ENCODE measurements around the gene CPB2.

The CPB2 gene

GRCh38 chr13:46104868-46105267 lies at the start of gene CPB2:
Gene CPB2 (minus strand): TSS chr13:46105033. CDS start chr13:46105009, 24 bp downstream.
- no peak for DNase-seq
- intact Hi-C loops (cut with DNase I) = no loop called here

- DNase-seq = no peak
- intact Hi-C loops (cut with DNase I) = no loop called here
Observed at GRCh38 chr13:46154136-46154801, 49.4 kb upstream of the CPB2 start.

- no peak for DNase-seq
- intact Hi-C loops (cut with DNase I) = no loop called here
Observed at GRCh38 chr13:46152627-46153328, 47.9 kb upstream of the CPB2 start.

- no peak for DNase-seq
- intact Hi-C loops (cut with DNase I) = no loop called here
Observed at GRCh38 chr13:46150134-46150693, 45.4 kb upstream of the CPB2 start.

- DNase-seq = no peak
- intact Hi-C loops (cut with DNase I) = loop anchor here (10.0 kb wide), 1 partner anchor 175 kb away; no protein-coding TSS in a partner anchor
Observed at GRCh38 chr13:46149272-46150133, 44.7 kb upstream of the CPB2 start.

GRCh38 chr13:46146898-46147297 lies 42.1 kb upstream of the CPB2 start:
- DNase-seq = peak in 7 of 10 donors; percentile 13 to 86 (median 40)
- intact Hi-C loops (cut with DNase I) = loop anchor here (10.0 kb wide), 1 partner anchor 178 kb away; no protein-coding TSS in a partner anchor

- DNase-seq = no peak
- intact Hi-C loops (cut with DNase I) = loop anchor here (10.0 kb wide), 1 partner anchor 179 kb away; no protein-coding TSS in a partner anchor
Observed at GRCh38 chr13:46145950-46146349, 41.1 kb upstream of the CPB2 start.

GRCh38 chr13:46145135-46145534 lies 40.3 kb upstream of the CPB2 start:
- DNase-seq = no peak
- intact Hi-C loops (cut with DNase I) = loop anchor here (10.0 kb wide), 1 partner anchor 180 kb away; no protein-coding TSS in a partner anchor

GRCh38 chr13:46143184-46143701 lies 38.4 kb upstream of the CPB2 start:
- intact Hi-C loops (cut with DNase I) = loop anchor here (10.0 kb wide), 1 partner anchor 182 kb away; no protein-coding TSS in a partner anchor
- no peak for DNase-seq

GRCh38 chr13:46142776-46143175 lies 37.9 kb upstream of the CPB2 start:
- intact Hi-C loops (cut with DNase I) = loop anchor here (10.0 kb wide), 1 partner anchor 182 kb away; no protein-coding TSS in a partner anchor
- DNase-seq = no peak

GRCh38 chr13:46140044-46140443 lies 35.2 kb upstream of the CPB2 start:
- no peak for DNase-seq
- intact Hi-C loops (cut with DNase I) = loop anchor here (10.0 kb wide), 1 partner anchor 185 kb away; no protein-coding TSS in a partner anchor

GRCh38 chr13:46137627-46138317 lies 32.9 kb upstream of the CPB2 start:
- DNase-seq = no peak
- intact Hi-C loops (cut with DNase I) = no loop called here

- intact Hi-C loops (cut with DNase I) = no loop called here
- no peak for DNase-seq
Observed at GRCh38 chr13:46136688-46137087, 31.9 kb upstream of the CPB2 start.

GRCh38 chr13:46134961-46135522 lies 30.2 kb upstream of the CPB2 start:
- intact Hi-C loops (cut with DNase I) = no loop called here
- no peak for DNase-seq

- intact Hi-C loops (cut with DNase I) = no loop called here
- DNase-seq = no peak
Observed at GRCh38 chr13:46134494-46134893, 29.7 kb upstream of the CPB2 start.

- intact Hi-C loops (cut with DNase I) = no loop called here
Observed at GRCh38 chr13:46132109-46132508, 27.3 kb upstream of the CPB2 start.

GRCh38 chr13:46131705-46132104 lies 26.9 kb upstream of the CPB2 start:
- intact Hi-C loops (cut with DNase I) = no loop called here
- no peak for DNase-seq

More at GRCh38 chr13:46132109-46132508, 27.3 kb upstream of the CPB2 start:
- no peak for DNase-seq

- no peak for DNase-seq
- intact Hi-C loops (cut with DNase I) = loop anchor here (5.0 kb wide), 1 partner anchor 78 kb away; the partner anchor contains the start of gene ZC3H13
Observed at GRCh38 chr13:46129955-46130618, 25.3 kb upstream of the CPB2 start.
